8988T (cell line): ENCODE data around the gene VPS35L.
"Not testable (repeated sequence)": the region's sequence is repeated elsewhere in the genome, so short reads cannot be mapped to it uniquely, and the experiment has no call there.

ENCODE experiments used
- DNase-seq: peaks from one replicate; pipeline ENCODE4 v3.0.0; 2011

VPS35L gene

DNA sequence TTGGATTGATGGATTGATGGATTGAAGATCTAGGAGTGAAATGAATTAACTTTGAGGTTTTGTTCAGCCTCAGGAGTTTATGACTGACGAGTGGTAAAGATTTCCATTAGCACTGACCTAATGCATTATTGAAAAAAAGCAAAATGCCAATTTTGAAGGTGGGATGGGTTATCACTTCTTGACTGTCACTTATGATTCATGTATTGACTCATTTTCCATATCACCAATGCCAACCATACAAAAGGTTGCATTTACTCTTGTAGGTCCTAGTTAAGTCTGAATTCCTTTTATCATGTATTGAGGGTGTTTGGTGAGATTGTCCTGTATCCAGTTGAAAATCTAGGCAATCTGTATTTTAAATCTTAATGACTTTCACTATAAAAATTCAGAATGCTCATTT lies 104.9 kb downstream of the VPS35L start:
- DNase-seq = no peak

DNA sequence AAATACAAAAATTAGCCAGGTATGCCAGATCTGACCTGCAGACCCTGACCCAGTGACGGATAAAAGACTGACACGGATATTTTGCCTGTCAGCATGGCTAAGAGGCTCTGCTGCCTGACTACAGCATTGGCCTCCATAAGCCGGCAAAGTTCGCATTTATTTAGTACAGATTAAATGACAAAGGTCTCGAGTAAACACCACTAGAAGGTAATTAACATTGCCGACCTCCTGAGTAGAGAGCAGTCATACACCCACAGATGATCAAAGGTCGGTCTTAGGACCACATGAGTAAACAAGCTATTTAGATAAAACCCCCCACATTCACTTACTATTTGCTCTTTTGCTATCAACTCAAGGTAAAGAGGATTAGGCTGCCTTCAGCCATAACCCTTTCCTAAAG lies 106.8 kb downstream of the VPS35L start:
- no peak for DNase-seq

DNA sequence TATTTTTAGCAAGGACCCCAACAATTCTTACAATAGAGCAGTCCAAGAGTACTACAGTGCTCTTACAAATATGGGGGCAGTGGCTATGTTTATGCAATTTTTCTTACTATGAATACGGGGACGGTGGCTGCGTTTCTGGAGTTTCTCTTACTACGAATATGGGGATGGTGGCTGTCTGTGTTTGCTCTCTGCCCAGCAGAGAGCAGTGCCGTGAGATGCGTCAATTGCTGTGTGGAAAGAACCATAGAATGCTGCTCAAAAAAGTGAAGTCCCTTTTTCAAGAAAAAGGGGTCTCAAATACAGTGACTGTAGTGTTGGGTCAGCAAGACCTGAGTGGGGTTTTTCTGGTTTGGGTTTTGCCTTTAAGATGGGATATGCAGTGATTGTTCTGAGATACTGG lies 108.7 kb downstream of the VPS35L start:
- DNase-seq = no peak

DNA sequence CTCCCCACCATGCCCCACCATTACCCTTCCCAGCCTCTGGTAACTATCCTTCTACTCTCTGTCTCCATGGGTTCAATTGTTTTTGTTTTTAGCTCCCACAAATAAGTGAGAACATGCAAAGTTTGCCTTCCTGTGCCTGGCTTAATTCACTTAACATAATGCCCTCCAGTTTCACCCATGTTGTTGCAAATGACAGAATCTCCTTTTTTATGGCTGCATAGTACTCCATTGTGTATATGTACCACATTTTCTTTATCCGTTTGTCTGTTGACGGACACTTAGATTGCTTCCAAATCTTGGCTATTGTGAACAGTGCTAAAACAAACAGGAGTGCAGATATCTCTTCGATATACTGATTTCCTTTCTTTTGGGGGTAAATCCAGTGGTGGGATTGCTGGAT lies 109.8 kb downstream of the VPS35L start:
- not testable (repeated sequence) for DNase-seq

DNA sequence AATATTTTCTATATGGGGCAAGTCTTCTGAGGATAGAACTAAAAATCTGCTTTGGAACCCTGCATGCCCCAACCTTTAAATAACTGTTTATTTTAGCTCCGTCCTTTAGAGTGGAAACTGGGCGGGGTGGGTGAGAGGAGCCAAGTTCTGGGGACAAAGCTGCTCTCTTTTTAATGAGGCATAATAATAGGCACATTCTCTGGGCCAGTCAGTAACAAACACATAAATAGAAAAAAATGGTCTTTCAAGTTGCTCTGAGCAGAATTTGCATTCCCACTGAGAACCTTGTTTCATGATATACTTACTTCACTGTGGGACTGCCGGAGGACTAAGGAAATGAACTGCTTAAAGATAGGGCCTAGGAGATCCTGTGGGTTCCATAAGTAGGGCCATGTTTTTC lies 111.0 kb downstream of the VPS35L start:
- no peak for DNase-seq

DNA sequence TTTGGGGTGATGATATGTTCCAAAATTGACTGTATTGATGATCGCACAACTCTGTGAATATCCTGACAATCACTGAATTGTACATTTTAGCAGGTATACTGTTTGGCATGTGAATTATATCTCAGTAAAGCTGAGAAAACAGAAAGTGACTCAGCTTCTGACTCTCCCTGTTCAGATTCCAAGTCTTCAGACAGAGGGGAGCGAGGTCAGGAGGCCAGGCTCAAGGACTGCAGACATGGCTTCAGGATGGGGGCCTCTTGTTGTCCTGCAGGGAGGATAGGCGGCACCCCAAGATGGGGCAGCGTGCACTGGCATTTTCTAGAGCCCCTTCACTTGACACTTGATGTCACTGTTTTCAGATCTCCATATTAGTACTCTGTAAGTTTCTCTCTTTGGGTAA lies 116.9 kb downstream of the VPS35L start:
- no peak for DNase-seq

DNA sequence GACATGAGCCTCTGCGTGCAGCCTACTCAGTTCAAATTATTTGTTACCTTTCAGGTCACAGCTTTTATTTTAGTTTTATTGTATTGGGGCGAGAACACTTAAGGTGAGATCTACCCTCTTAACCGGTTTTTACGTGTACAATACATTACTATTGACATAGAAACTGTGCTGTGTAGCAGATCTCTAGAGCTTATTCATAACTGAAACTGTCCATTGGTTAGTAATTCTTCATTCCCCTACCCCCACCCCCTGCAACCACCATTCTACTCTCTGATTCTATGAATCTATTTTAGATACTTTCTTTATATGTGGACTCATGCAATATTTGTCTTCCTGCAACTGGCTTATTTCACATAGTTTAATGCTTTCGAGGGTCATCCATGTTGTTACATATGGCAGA lies 119.0 kb downstream of the VPS35L start:
- no peak for DNase-seq

DNA sequence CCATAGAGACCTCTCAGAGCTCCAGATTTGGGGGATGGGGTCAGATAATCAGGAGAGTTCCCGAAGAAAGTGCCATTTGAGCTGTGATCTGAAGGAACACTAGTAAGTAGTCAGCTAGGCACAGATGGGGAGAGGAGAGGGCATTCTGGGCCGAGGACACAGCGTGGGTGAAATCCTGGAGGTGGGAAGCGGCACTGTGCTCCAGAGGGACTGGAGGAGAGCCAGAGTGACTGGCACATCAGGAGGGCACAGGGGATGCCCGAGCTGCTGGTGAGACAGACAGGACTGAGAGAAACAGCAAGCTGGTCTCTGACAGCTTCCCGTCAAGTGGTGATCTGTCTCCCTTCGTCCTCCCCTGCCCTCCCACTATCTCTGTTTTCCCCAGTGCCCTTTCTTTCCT lies 121.9 kb downstream of the VPS35L start:
- no peak for DNase-seq

DNA sequence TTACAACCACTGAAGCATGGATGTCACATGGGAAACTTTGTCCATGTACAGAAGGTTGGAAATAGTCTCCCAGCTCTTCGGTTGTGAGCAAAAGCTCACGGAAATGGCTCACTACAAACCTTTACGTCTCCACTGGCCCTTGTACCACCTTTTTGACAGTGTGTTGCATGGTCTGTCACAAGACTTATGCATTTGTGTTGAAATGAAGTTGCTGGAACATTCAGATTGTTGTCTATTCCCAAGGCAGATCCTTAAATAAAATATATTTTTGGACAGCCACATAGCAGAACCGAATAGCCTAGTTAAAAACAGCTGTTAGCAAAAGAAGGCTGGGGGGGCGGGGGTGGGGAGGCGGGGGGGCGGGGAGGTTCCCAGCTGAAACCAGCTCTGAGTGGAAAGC lies 123.3 kb downstream of the VPS35L start:
- no peak for DNase-seq

DNA sequence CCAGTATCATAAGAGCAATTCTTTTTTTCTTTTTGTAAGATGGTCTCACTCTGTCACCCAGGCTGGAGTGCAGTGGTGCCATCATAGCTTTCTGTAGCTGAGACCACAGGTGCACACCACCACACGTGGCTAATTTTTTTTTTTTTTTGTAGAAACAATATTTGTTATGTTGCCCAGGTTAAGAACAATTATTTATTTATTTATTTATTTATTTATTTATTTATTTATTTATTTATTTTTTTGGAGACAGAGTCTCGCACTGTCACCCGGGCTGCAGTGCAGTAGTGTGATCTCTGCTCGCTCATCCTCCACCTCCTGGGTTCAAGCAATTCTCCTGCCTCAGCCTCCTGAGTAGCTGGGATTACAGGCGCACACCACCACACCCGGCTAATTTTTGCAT lies 123.8 kb downstream of the VPS35L start:
- not testable (repeated sequence) for DNase-seq

DNA sequence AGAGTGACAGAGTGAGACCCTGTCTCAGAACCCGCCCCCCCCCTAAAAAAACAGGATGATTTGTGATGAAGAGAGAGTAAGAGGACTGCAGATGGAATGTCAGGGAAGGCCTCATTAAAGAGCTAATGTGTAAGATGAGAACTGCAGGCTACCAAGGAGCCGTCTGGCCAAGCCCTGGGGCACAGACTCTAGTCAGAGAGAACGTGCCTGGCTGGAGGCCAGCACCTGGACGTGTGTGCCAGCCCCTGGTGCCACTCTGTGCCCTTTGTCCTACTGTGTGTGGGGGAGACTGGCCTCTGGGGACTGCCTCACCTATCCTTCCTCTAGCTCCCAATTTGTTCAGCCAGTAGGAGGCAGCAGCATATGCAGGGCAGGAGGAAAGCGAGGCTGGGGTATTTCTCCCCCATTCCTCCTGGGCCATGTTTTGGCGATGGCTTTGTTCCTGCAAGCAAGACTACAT lies 125.4 kb downstream of the VPS35L start:
- DNase-seq = no peak

DNA sequence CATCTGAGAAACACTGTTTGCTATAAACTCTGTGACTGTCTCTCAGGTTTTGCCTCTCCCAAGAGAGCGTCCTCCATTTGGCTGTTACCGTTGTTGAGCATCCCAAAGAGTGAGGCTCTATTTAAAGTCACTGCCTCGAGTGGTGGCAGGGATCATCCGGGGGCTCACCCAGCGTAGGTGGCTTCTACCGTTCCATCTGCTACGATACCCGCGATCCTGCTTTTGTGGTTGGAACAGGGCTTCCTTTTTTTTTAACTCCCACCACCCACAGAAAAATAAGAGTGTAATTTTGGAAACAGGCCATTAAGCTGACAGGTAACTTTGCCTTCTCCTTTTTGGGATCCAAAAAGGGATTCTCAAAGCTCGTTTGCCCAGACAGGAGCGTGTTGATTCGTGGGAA lies 126.1 kb downstream of the VPS35L start:
- no peak for DNase-seq

DNA sequence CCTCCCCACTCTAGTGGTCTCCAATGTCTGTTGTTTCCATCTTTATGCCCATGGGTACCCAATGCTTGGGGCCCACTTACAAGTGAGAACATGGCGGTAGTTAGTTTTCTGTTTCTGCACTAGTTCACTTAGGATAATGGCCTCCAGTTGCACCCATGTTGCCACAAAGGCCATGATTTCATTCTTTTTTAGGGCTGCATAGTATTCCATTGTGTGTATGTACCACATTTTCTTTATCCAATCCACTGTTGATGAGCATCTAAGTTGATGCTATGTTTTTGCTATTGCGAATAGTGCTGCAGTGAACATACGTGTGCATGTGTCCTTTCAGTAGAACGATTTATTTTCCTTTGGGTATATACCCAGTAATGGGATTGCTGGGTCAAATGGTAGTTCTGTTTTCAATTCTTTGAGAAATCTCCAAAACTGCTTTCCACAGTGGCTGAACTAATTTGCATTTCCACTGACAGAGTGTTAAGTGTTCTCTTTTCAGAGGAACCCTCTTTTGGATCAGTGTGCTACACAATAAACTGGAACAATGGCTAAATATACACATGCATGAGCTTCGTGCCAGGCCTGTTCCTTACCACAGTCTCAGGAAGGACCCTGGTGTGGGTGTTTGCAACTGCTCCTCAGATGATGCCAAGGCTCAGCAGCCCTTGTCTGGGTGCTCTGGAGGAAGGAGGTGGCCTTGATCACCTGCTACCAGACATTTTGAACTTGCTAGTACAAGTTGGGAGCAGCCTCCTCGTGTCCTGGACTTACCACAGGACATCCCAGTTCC lies 128.1 kb downstream of the VPS35L start:
- DNase-seq = no peak

DNA sequence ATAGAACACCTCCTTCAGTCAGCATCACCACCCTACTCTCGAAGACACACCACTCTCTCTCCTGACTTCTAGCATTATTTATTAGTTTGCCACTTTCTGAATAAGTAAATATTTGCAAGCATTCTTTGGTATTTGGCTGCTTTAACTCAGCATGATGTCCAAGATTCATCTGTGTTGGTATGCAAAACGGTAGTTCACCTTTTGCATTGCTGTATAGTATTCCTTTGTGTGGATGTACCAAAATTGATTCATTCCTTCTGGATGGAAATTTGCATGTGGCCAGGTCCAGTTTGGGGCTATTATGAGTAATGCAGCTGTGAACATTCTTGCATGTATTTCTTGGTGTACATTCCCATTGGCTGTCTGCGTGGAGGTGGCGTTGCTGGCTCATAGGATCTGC lies 129.7 kb downstream of the VPS35L start:
- no peak for DNase-seq

DNA sequence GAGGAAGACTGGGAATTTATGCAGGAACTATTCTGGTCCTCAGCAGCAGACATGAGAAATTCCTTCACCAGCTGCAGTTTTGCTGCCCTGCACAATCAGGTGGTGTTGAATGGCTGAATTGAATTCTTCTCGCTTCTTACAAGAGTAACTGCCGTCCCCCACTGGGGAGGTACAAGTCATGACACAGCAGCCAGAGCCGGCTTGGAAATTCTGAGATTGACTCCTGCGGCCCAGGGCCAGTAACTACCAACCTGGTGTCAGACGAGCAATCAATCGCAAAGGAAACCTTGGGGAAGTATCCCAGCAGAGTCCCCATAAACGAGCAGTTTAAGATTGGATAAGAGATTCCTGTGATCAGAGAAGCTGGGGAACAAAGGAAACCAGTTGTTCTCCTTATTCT lies 131.8 kb downstream of the VPS35L start:
- no peak for DNase-seq

DNA sequence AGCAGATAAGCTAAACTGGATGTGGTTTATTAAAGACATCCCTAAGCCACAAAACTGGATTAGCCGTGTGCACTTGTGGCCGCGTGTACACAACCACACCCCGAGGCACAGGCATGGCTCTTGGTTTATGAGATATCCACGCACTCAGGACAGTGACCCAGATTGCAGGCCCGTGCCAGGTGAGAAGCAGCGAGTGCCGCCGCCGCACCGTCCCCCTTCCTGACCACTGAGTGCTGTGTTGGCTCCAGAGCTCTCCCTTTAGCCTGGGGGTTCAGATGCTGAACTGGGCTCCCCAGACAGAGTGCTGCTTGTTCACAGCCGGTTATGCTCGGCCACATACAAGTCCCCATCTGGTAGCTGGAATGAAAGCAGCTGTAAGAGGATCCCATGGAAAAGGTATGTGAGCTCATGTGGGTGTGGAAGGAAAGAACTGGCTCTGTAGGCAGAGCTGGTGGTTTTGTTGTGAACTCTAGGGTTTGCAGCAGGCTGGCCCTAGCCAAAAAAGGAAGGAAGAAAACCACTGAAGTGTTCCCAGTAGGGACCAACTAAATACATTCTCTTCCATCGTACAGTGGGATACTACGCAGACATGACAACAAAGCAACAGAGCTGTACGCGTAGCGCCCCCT lies 133.0 kb downstream of the VPS35L start:
- no peak for DNase-seq

DNA sequence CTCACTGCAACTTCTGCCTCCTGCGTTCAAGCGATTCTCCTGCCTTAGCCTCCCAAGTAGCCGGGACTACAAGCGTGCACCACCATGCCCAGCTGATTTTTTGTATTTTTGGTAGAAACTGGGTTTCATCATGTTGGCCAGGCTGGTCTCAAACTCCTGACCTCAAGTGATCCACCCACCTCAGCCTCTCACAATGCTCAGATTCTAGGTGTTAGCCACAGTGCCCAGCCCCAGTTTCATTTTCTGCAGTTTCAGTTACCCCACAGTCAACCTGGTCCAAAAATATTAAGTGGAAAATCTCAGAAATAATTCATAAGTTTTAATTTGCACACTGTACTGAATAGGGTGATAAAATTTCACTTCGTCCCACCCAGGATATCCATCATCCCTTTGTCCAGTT lies 133.8 kb downstream of the VPS35L start:
- no peak for DNase-seq

DNA sequence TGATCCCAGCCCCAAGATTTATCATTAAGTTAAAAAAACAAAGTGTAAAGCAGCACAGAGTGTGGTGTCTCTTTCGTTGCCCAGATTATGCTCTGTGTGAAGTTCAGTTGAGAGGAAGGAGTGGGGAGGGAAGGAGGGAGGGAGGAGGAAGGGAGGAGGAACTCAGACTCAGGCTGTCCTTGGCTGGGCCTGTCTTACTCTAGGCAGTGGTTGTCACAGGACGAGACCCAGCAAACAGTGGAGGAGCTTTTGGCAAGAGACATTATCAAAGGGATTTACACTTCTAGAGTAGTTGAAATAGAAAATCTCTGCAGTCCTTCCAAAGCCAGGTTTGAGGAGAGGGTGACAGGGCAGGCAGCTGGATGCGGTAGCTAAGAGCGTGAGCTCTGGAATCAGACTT lies 134.7 kb downstream of the VPS35L start:
- DNase-seq = no peak

DNA sequence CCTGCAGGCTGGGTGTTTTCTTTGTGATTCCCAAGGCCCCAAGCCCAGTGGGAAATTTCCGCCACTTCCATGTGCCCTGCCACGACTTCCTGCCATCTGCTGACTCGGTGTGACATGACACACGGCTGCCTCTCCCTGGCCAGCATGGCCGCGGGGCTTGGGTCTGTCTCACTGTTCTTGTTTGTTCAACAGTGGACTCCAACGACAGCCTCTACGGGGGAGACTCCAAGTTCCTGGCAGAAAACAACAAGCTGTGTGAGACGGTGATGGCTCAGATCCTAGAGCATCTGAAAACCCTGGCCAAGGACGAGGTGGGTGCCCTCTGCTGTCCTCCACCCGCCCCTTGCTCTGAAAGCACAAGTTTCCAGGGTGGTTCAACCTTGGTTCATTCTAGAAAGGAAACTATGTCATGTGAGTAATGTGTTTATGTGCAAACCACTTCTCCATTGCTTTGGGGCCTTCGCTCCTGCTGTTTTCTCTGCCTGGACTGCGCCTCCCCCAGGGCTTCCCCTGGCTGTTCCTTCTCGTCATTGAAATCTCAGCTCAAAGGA lies 135.7 kb downstream of the VPS35L start:
- no peak for DNase-seq

DNA sequence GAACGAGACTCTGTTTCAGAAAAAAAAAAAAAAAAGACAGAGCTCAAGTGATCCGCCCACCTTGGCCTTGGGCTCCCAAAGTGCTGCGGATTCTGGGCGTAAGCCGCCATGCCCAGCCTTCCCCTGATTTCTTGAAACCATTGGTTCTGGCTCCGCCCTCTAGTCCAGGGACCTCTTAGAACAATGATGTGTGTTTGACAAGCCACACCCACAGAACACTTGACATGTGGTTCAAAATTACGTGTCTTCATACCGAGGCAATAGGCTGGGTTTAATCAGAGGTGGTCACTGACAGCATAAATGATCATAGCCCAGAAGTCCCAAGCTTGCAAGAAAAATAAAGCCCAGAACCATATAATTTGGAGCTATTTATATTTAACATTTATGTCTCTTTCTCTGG lies 139.5 kb downstream of the VPS35L start:
- no peak for DNase-seq

DNA sequence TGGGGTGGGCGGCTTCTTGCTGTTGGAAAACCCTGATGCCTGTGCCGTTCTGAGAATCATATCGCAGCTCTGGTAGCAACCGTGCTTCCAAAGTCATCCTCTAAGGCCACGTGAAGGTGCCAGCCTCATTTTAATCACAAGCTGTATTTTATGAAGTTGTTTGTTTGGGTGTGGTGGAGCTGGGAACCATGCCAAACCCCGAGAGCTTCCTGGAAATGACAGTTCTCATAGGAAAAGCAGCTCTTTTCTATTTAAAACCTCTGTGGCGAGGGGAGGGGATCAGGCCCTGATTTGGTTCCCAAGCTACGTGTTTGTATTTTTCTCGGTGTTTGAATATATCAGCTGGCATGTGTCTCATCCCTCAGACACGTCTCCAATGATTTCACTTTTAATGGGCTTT lies 140.8 kb downstream of the VPS35L start:
- DNase-seq = no peak

DNA sequence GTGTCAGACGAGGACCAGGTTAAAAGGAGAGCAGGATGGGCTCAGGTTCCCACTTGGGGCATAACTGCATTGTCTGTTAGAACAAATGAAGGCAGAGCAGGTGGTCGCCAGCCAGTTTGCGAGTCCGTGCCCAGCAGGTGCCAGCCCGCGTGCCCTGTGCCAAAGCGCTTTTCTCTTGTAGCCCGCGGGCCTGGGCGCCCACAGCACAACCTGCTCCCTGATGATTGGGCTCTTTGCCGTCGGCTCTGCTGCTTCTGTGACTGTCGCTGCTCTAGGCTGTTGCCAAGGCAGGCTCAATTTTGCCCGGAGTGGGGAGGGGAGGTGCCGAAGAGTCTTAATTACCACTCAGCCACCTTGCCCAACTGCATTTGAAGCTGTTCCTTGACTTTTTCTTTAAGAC lies 141.5 kb downstream of the VPS35L start:
- no peak for DNase-seq

DNA sequence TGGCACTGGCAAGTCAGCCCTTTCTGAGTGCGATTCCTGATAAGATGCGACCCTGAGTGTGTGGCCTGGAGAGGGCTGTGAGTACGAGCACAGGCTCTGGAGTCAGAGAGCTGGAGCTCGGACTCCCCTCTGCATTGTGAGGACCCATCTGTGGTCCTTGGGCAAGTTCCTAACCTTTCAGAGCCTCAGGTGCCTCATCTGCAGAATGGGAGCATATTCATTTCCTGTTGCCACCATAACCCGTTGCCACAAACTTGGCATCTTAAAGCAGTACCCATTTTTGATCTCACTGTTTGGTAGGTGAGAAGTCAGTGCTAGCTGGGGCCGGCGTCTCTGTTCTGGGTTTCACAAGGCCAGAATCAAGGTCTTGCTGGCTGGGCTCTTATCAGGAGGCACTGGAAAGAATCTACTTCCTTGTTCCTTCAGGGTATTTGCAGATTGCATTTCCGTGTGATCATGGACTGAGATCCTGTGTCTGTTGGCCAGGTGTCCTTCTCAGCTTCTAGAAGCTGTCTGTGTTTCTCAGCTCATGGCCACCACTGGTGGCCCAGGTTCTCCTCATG lies 142.3 kb downstream of the VPS35L start:
- DNase-seq = no peak
